OCI-LY3 (cell line): ENCODE data around the gene POLG2.
A peak's percentile ranks its signal among the peaks of the same experiment; 100 is the strongest.

ENCODE experiments used
- H2AFZ ChIP-seq: fragments of 200-600, 300-600 bp; shearing (Covaris generic); 2 replicates; pipeline ENCODE4 v1.6.0; 2014; ENCODE audit warnings: antibody characterized with exemption, low read depth, low read length
- H3K27ac ChIP-seq: fragments of 200-600, 300-600 bp; sonication (generic); 2 replicates; pipeline ENCODE4 v1.5.1; 2014; ENCODE audit warnings: mild to moderate bottlenecking, low read length, moderate library complexity, mixed read lengths
- H3K27me3 ChIP-seq: fragments of 200-600, 300-600 bp; sonication (generic); 2 replicates; pipeline ENCODE4 v1.6.1; 2014; ENCODE audit warnings: low read depth, low read length, mixed read lengths
- H3K36me3 ChIP-seq: fragments of 200-600, 300-600 bp; sonication (generic); replicated peaks from 2 replicates; pipeline ENCODE3; 2014; ENCODE audit warnings: low read depth, low read length, mixed read lengths
- H3K4me1 ChIP-seq: fragments of 300-600, 200-600 bp; sonication (generic); 2 replicates; pipeline ENCODE4 v1.6.1; 2014; ENCODE audit warnings: low read length, mixed read lengths
- H3K4me2 ChIP-seq: fragments of 200-600, 300-600 bp; sonication (generic); 2 replicates; pipeline ENCODE4 v1.6.1; 2014; ENCODE audit warnings: low read length, mixed read lengths
- H3K4me3 ChIP-seq: fragments of 300-600, 200-600 bp; sonication (generic); 2 replicates; pipeline ENCODE4 v1.5.1; 2014; ENCODE audit warnings: antibody characterized with exemption, mild to moderate bottlenecking, low read length, moderate library complexity
- H3K79me2 ChIP-seq: fragments of 300-600, 200-600 bp; shearing (Covaris generic); 2 replicates; pipeline ENCODE4 v1.6.1; 2014; ENCODE audit warnings: mild to moderate bottlenecking, low read length, mixed read lengths
- H3K9ac ChIP-seq: fragments of 300-600, 200-600 bp; shearing (Covaris generic); 2 replicates; pipeline ENCODE4 v1.6.0; 2014; ENCODE audit warnings: mild to moderate bottlenecking, low read length, moderate library complexity
- H3K9me3 ChIP-seq: fragments of 200-600, 300-600 bp; shearing (Covaris generic); 2 replicates; pipeline ENCODE4 v1.6.1; 2014; ENCODE audit warnings: low read length, mixed read lengths; ENCODE audit not compliant: insufficient read depth
- H4K20me1 ChIP-seq: fragments of 200-600, 300-600 bp; sonication (generic); 2 replicates; pipeline ENCODE4 v1.6.1; 2016; ENCODE audit warnings: low read length, mixed read lengths; ENCODE audit not compliant: insufficient read depth
- EZH2phosphoT487 ChIP-seq: fragments of 200-600 bp; shearing (Covaris generic); IDR thresholded peaks from 2 replicates; pipeline ENCODE4 v1.6.1; 2018; ENCODE audit warnings: antibody characterized with exemption, mixed run types, low read depth
- TF ChIP-seq, protein P1 (sequence below): fragments of 200-600, 300-600 bp; sonication (generic); IDR thresholded peaks from 2 replicates; pipeline ENCODE4 v1.5.1; 2014; ENCODE audit warnings: antibody characterized with exemption, low read length, low read depth

POLG2 gene

DNA sequence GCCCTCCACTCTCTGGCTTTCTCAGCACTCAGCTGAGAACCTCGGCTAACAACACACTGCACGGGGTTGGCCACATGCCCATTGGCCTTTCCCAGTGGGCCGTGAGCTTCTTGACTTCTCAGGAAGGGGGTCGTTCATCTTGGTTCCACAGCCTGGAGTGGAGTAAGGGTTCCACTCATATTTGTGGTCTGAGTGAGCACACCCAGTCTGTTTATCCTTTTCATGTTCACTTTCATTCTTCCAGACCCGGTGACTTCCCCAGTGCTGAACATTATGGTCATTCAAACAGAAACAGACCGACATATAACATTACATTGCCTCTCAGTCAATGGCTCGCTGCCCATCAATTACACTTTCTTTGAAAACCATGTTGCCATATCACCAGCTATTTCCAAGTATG, 39.7 kb downstream of the POLG2 start:
- Histone ChIP-seq H4K20me1 (no peaks in the 10 kb centered on the region), H3K4me1 (peaks cover 17% of the 10 kb centered on the region), H3K9me3 (no peaks in the 10 kb centered on the region), H3K4me2 (no peak overlapping the region), H3K27me3 (no peaks in the 10 kb centered on the region), H3K4me3 (no peak overlapping the region), H3K9ac (no peak overlapping the region), H3K27ac (no peak overlapping the region), H3K36me3 (no peaks in the 10 kb centered on the region), H3K79me2 (no peaks in the 10 kb centered on the region), H2AFZ (no peak overlapping the region)
- TF ChIP-seq, protein P1, sequence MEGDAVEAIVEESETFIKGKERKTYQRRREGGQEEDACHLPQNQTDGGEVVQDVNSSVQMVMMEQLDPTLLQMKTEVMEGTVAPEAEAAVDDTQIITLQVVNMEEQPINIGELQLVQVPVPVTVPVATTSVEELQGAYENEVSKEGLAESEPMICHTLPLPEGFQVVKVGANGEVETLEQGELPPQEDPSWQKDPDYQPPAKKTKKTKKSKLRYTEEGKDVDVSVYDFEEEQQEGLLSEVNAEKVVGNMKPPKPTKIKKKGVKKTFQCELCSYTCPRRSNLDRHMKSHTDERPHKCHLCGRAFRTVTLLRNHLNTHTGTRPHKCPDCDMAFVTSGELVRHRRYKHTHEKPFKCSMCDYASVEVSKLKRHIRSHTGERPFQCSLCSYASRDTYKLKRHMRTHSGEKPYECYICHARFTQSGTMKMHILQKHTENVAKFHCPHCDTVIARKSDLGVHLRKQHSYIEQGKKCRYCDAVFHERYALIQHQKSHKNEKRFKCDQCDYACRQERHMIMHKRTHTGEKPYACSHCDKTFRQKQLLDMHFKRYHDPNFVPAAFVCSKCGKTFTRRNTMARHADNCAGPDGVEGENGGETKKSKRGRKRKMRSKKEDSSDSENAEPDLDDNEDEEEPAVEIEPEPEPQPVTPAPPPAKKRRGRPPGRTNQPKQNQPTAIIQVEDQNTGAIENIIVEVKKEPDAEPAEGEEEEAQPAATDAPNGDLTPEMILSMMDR = no peak
- TF ChIP-seq EZH2phosphoT487 = no peak

DNA sequence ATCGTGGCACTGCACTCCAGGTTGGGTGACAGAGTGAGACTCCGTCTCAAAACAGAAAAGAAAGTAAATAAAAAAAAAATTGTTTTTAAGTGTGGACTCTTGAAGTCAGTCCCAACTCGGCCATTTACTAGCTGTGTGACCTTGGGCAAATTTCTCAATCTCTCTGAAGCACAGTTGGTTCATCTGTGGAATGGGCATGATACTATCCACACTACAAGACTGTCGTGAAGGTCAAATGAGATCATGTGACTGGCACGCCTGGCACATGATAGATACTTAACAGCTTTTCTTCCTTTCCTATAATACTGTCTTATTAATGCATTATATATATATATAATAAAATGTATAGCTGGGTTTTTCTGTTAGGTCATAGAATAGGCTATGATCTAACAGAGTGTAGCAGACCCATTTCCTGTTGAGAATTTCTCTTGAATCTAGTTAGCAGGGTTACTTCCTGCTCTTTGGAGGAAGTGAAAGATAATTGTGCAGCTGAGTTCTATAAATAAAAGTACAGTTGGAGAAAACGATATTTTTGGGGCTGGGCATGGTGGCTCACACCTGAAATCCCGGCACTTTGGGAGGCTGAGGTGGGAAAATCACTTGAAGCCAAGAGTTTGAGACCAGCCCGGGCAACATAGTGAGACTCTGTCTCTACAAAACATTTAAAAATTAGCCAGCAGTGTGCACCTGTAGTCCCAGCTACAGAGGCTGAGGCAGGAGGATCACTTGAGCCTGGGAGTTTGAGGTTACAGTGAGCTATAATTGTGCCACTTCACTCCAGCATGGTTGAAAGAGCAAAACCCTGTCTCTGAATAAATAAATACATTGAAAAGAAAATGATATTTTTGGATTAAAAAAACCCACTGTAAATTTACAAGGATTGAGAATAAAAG, 40.6 kb downstream of the POLG2 start:
- no peak overlapping the region for H3K4me2 ChIP-seq
- peak overlapping the region; percentile 45 for H3K27ac ChIP-seq
- H3K27me3 ChIP-seq = no peaks in the 10 kb centered on the region
- H3K4me1 ChIP-seq = peaks cover 17% of the 10 kb centered on the region
- 0 out of 2 replicates have a peak overlapping the region, but pooled peaks have one; percentile 8 for H3K4me3 ChIP-seq
- no peaks in the 10 kb centered on the region for H3K36me3 ChIP-seq
- H2AFZ ChIP-seq = no peak overlapping the region
- H3K79me2 ChIP-seq = no peaks in the 10 kb centered on the region
- TF ChIP-seq, protein P1 = no peak
- no peak overlapping the region for H3K9ac ChIP-seq
- no peaks in the 10 kb centered on the region for H3K9me3 ChIP-seq
- H4K20me1 ChIP-seq = no peaks in the 10 kb centered on the region

- Histone ChIP-seq H3K4me1 (peaks cover 11% of the 10 kb centered on the region), H3K9ac (no peak overlapping the region), H3K4me2 (peak overlapping the region; percentile 71), H3K36me3 (no peaks in the 10 kb centered on the region), H3K9me3 (no peaks in the 10 kb centered on the region), H4K20me1 (no peaks in the 10 kb centered on the region), H3K27ac (peak overlapping the region; percentile 12; the same call in 1 of the 2 replicates), H3K79me2 (no peaks in the 10 kb centered on the region), H3K4me3 (0 out of 2 replicates have a peak overlapping the region, but pooled peaks have one; percentile 48), H2AFZ (no peak overlapping the region), H3K27me3 (no peaks in the 10 kb centered on the region)
- no peak for TF ChIP-seq EZH2phosphoT487
- TF ChIP-seq, protein P1 = no peak
Observed at GRCh38 chr17:64449545-64449944, 47.3 kb downstream of the POLG2 start.

DNA sequence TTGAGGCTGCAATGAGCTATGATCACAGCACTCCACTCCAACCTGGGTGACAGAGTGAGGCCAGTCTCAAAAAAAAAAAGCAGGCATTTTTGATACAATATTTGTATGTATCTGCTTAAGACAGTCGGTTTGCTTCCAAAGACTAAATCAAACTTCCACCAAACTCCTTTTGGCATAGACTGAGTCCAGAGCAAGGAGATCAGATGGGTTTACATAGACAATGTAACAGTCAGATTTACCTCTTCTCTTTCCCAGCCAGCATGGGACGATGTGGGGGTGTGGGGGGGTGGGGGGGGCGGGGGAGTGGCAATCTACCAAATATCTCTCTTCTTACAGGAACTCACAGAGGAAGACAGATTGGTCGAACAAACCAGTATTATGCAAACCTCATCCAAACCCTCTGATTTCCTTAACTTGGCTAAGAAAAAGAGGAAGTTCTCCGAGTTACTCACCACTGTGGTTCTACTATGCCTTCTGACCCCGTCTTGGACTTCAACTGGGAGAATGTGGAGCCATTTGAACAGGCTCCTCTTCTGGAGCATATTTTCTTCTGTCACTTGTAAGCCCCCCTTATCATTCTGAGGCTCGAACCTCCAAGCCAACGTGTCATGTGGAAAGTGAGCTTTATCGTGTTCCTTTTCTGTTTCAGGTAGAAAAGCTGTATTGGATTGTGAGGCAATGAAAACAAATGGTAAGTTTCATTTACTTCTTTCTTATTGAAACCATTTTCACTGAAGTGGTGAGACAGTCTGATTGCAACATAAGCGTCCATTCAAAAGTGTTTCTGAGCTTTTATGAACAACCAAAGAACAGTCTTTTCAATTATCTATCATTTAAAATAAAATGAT, 48.0 kb downstream of the POLG2 start, which contains the start of gene MILR1:
Gene MILR1, plus strand, starts transcription at position 451 of the 848 bp plus-strand sequence. Its CDS starts 54 bp downstream, at position 505.
- TF ChIP-seq, protein P1 = no peak
- TF ChIP-seq EZH2phosphoT487 = no peak

More for the DNA sequence above, 48.0 kb downstream of the POLG2 start, which contains the start of gene MILR1:
- H3K9me3 ChIP-seq = no peaks in the 10 kb centered on the region
- peak within 1 kb of the TSS; percentile 19; the same call in 1 of the 2 replicates for H3K9ac ChIP-seq
- H3K27me3 ChIP-seq = no peaks in the 10 kb centered on the region
- peak within 1 kb of the TSS; percentile 66 for H2AFZ ChIP-seq
- H3K4me2 ChIP-seq = peak within 1 kb of the TSS; percentile 71
- peaks cover 11% of the 10 kb centered on the region for H3K4me1 ChIP-seq
- H3K4me3 ChIP-seq = peak within 1 kb of the TSS; percentile 48
- H3K79me2 ChIP-seq = no peaks in the 10 kb centered on the region
- H3K36me3 ChIP-seq = no peaks in the 10 kb centered on the region
- H4K20me1 ChIP-seq = no peaks in the 10 kb centered on the region
- H3K27ac ChIP-seq = peak within 1 kb of the TSS; percentile 12
